ENCODE measurements around the gene TRABD2B.

The TRABD2B gene

GRCh38 chr1:47875831-47876586 is 121.2 kb downstream of the TRABD2B start:
- no peak for TF ChIP-seq RAD21 (IDR thresholded peaks at IDR 0.05; ENCODE audit: low read depth)
- no peak for TF ChIP-seq TEAD4 (IDR thresholded peaks at IDR 0.05)
- TF ChIP-seq CEBPB (IDR thresholded peaks at IDR 0.05), result no peak
- no peak for TF ChIP-seq EGR1 (IDR thresholded peaks at IDR 0.05)
- no peak for TF ChIP-seq ZBTB7A (IDR thresholded peaks at IDR 0.05; ENCODE audit: low read depth)
- TF ChIP-seq CREB1 (IDR thresholded peaks at IDR 0.05; ENCODE audit: low read depth), result no peak
- TF ChIP-seq MAX (IDR thresholded peaks at IDR 0.05), result no peak
- TF ChIP-seq TAF1 (IDR thresholded peaks at IDR 0.05; ENCODE audit: low read depth), result no peak
- TF ChIP-seq NFIC (IDR thresholded peaks at IDR 0.05), result no peak
- TF ChIP-seq FOXM1 (IDR thresholded peaks at IDR 0.05; ENCODE audit: borderline replicate concordance, low read depth), result no peak

- TF ChIP-seq EP300 (IDR thresholded peaks at IDR 0.05; ENCODE audit: borderline replicate concordance), result no peak
- no peak for TF ChIP-seq EGR1 (IDR thresholded peaks at IDR 0.05)
Measured at GRCh38 chr1:47875036-47875435, 122.1 kb downstream of the TRABD2B start.

GRCh38 chr1:47873337-47873736 is 123.8 kb downstream of the TRABD2B start:
- no peak for TF ChIP-seq TEAD4 (IDR thresholded peaks at IDR 0.05)
- TF ChIP-seq MAX (IDR thresholded peaks at IDR 0.05), result no peak
- no peak for TF ChIP-seq CEBPB (IDR thresholded peaks at IDR 0.05)
- TF ChIP-seq CREB1 (IDR thresholded peaks at IDR 0.05; ENCODE audit: low read depth), result no peak
- TF ChIP-seq YY1 (IDR thresholded peaks at IDR 0.05; ENCODE audit: low read depth), result no peak
- TF ChIP-seq USF1 (IDR thresholded peaks at IDR 0.05), result no peak
- no peak for TF ChIP-seq TCF12 (IDR thresholded peaks at IDR 0.05; ENCODE audit: low read depth)
- TF ChIP-seq ZBTB7A (IDR thresholded peaks at IDR 0.05; ENCODE audit: low read depth), result no peak
- no peak for TF ChIP-seq EGR1 (IDR thresholded peaks at IDR 0.05)
- TF ChIP-seq RAD21 (IDR thresholded peaks at IDR 0.05; ENCODE audit: low read depth), result no peak
- TF ChIP-seq NFIC (IDR thresholded peaks at IDR 0.05), result no peak
- no peak for TF ChIP-seq TAF1 (IDR thresholded peaks at IDR 0.05; ENCODE audit: low read depth)
- TF ChIP-seq FOXM1 (IDR thresholded peaks at IDR 0.05; ENCODE audit: borderline replicate concordance, low read depth), result no peak
- TF ChIP-seq EP300 (IDR thresholded peaks at IDR 0.05; ENCODE audit: borderline replicate concordance), result no peak

GRCh38 chr1:47872886-47873285 is 124.3 kb downstream of the TRABD2B start:
- TF ChIP-seq YY1 (IDR thresholded peaks at IDR 0.05; ENCODE audit: low read depth), result no peak
- no peak for TF ChIP-seq USF1 (IDR thresholded peaks at IDR 0.05)
- no peak for TF ChIP-seq ZBTB7A (IDR thresholded peaks at IDR 0.05; ENCODE audit: low read depth)
- TF ChIP-seq TEAD4 (IDR thresholded peaks at IDR 0.05), result no peak
- no peak for TF ChIP-seq FOXM1 (IDR thresholded peaks at IDR 0.05; ENCODE audit: borderline replicate concordance, low read depth)

- TF ChIP-seq EP300 (IDR thresholded peaks at IDR 0.05; ENCODE audit: borderline replicate concordance) (no peak), EGR1 (IDR thresholded peaks at IDR 0.05) (no peak), YY1 (IDR thresholded peaks at IDR 0.05; ENCODE audit: low read depth) (no peak), RAD21 (IDR thresholded peaks at IDR 0.05; ENCODE audit: low read depth) (no peak), USF1 (IDR thresholded peaks at IDR 0.05) (no peak), ZBTB7A (IDR thresholded peaks at IDR 0.05; ENCODE audit: low read depth) (no peak), FOXM1 (IDR thresholded peaks at IDR 0.05; ENCODE audit: borderline replicate concordance, low read depth) (no peak), TCF12 (IDR thresholded peaks at IDR 0.05; ENCODE audit: low read depth) (no peak), MAX (IDR thresholded peaks at IDR 0.05) (no peak), NFIC (IDR thresholded peaks at IDR 0.05) (no peak), TEAD4 (IDR thresholded peaks at IDR 0.05) (no peak), CEBPB (IDR thresholded peaks at IDR 0.05) (no peak), TAF1 (IDR thresholded peaks at IDR 0.05; ENCODE audit: low read depth) (no peak), REST (IDR thresholded peaks at IDR 0.05; ENCODE audit: low read depth) (no peak), CREB1 (IDR thresholded peaks at IDR 0.05; ENCODE audit: low read depth) (no peak)
Measured at GRCh38 chr1:47871799-47872353, 125.3 kb downstream of the TRABD2B start.

- peak; percentile 30; the same call in 1 of the 2 replicates for TF ChIP-seq NFIC (IDR thresholded peaks at IDR 0.05)
- no peak for TF ChIP-seq EGR1 (IDR thresholded peaks at IDR 0.05)
Measured at GRCh38 chr1:47870946-47871676, 126.1 kb downstream of the TRABD2B start.
